Gastrocnemius medialis (tissue), 4 donors: ENCODE measurements around the gene SERPINA3. TPM values are rescaled to one million over a fixed set of nuclear protein-coding genes. Genes with fewer than 3 reads are reported as not detected.

ENCODE experiments used
- ATAC-seq, 2 donors: fragments of 150-250 bp; one replicate each; pipeline ENCODE4 v1.9.1; 2016
- DNase-seq, 2 donors: peaks; one replicate each; pipeline ENCODE4 v3.0.0-alpha.2; 2019
- H3K27ac ChIP-seq, 4 donors: fragments of 200-600 bp; sonication (generic); 1 replicate in 1 of 4; 2 replicates in 3 of 4; pipeline ENCODE4 v1.5.1; 2016 to 2018; ENCODE audit warnings: mild to moderate bottlenecking in 2 of 4, moderate library complexity in 1 of 4
- H3K27me3 ChIP-seq, 3 donors: fragments of 200-600 bp; sonication (generic) in 2 of 3; 1 replicate in 1 of 3; 2 replicates in 2 of 3; pipeline versions ENCODE4 v1.5.1 to v1.6.0; 2016 to 2019; ENCODE audit warnings: mild to moderate bottlenecking in 1 of 3, moderate library complexity in 1 of 3
- H3K36me3 ChIP-seq, 2 donors: fragments of 200-600 bp; sonication (generic) in 1 of 2; one replicate each; pipeline ENCODE4 v1.5.1; 2017 to 2018
- H3K4me1 ChIP-seq, 2 donors: fragments of 200-600 bp; sonication (generic) in 1 of 2; one replicate each; pipeline ENCODE4 v1.5.1; 2016 to 2017; ENCODE audit warnings: mild to moderate bottlenecking in 2 of 2
- H3K4me3 ChIP-seq, 4 donors: fragments of 200-600 bp; sonication (generic) in 3 of 4; 1 replicate in 1 of 4; 2 replicates in 3 of 4; pipeline ENCODE4 v1.5.1; 2016 to 2019; ENCODE audit warnings: mild to moderate bottlenecking in 2 of 4
- H3K9me3 ChIP-seq, 3 donors: fragments of 200-600 bp; sonication (generic) in 2 of 3; 1 replicate in 1 of 3; 2 replicates in 2 of 3; pipeline ENCODE4 v1.5.1; 2016 to 2019
- CTCF ChIP-seq, 5 experiments: fragments of 450-650 bp in 3 of 5; fragments of 200-600 bp in 2 of 5; sonication (generic) in 2 of 5; IDR thresholded peaks in 4 of 5; conservative IDR thresholded peaks in 1 of 5; 1 replicate in 4 of 5; 2 replicates in 1 of 5; pipeline ENCODE4 v1.5.1; 2016 to 2019; ENCODE audit warnings: antibody characterized with exemption in 5 of 5, mild to moderate bottlenecking in 3 of 5, moderate library complexity in 3 of 5
- POLR2A ChIP-seq, 2 donors: fragments of 450-650 bp; IDR thresholded peaks; one replicate each; pipeline ENCODE4 v1.6.1; 2017; ENCODE audit warnings: antibody characterized with exemption in 2 of 2, mild to moderate bottlenecking in 2 of 2, moderate library complexity in 2 of 2
- in situ Hi-C, 4 donors: fragments of 200-750 bp; cut with MboI; loops; one replicate each; pipeline versions ENCODE4 v1.15.0 to v1.8.0; 2017; ENCODE audit warnings: low sequenced_read_pairs in 4 of 4
- intact Hi-C: fragments of 100-400 bp; cut with DNase I; formaldehyde crosslinking; loops from one replicate; pipeline ENCODE4 v1.15.1; 2023; ENCODE audit warnings: low total_unique reads
- total RNA-seq, 4 donors: library from RNA; depleted of rRNA; stranded (reverse); fragments of >200 nt; gene quantifications; one replicate each; pipeline versions ENCODE4 v1.1.0 to v1.2.3, GENCODE V29; 2016

SERPINA3 gene
- total RNA-seq, 4 donors from 2014 or later = 18.3 to 80.9 (median 66.3) TPM

GRCh38 chr14:94583557-94583956 is 28.6 kb upstream of the SERPINA3 start:
- H3K4me3 ChIP-seq = no peak overlapping the region
- peak overlapping the region in 1 of 4 donors; percentile 69 for H3K27ac ChIP-seq
- in situ Hi-C loops (no loop called here), intact Hi-C loops (no loop called here)
- H3K27me3 ChIP-seq = no peaks in the 10 kb centered on the region
- DNase-seq (no peak), ATAC-seq (no peak)
- TF ChIP-seq CTCF (IDR thresholded peaks at IDR 0.05 in 4 of 5, conservative IDR thresholded peaks at IDR 0.05 in 1 of 5) (no peak), POLR2A (IDR thresholded peaks at IDR 0.05) (no peak)
- no peaks in the 10 kb centered on the region for H3K9me3 ChIP-seq
- H3K4me1 ChIP-seq = peaks cover 0 to 38% of the 10 kb centered on the region in 2 donors
- H3K36me3 ChIP-seq = no peaks in the 10 kb centered on the region

GRCh38 chr14:94584591-94585280 is 27.5 kb upstream of the SERPINA3 start:
- no peaks in the 10 kb centered on the region for H3K9me3 ChIP-seq
- in situ Hi-C loops (no loop called here), intact Hi-C loops (no loop called here)
- H3K27ac ChIP-seq = peak overlapping the region in 1 of 4 donors; percentile 69
- H3K4me3 ChIP-seq = no peak overlapping the region
- H3K4me1 ChIP-seq = peaks cover 0 to 38% of the 10 kb centered on the region in 2 donors
- DNase-seq (no peak), ATAC-seq (no peak)
- H3K27me3 ChIP-seq = no peaks in the 10 kb centered on the region
- no peaks in the 10 kb centered on the region for H3K36me3 ChIP-seq
- TF ChIP-seq CTCF (IDR thresholded peaks at IDR 0.05 in 4 of 5, conservative IDR thresholded peaks at IDR 0.05 in 1 of 5) = no peak
- TF ChIP-seq POLR2A (IDR thresholded peaks at IDR 0.05) = no peak

GRCh38 chr14:94586635-94587034 is 25.6 kb upstream of the SERPINA3 start:
- Histone ChIP-seq H3K36me3 (no peaks in the 10 kb centered on the region), H3K4me1 (peaks cover 0 to 30% of the 10 kb centered on the region in 2 donors), H3K27me3 (no peaks in the 10 kb centered on the region), H3K27ac (no peak overlapping the region), H3K9me3 (no peaks in the 10 kb centered on the region), H3K4me3 (no peak overlapping the region)
- intact Hi-C loops (no loop called here), in situ Hi-C loops (no loop called here)
- ATAC-seq (no peak), DNase-seq (no peak)
- TF ChIP-seq CTCF (IDR thresholded peaks at IDR 0.05 in 4 of 5, conservative IDR thresholded peaks at IDR 0.05 in 1 of 5) (no peak), POLR2A (IDR thresholded peaks at IDR 0.05) (no peak)

- H3K36me3 ChIP-seq = no peaks in the 10 kb centered on the region
- H3K4me1 ChIP-seq = peaks cover 0 to 16% of the 10 kb centered on the region in 2 donors
- intact Hi-C loops = no loop called here
- H3K4me3 ChIP-seq = no peak overlapping the region
- DNase-seq (no peak), ATAC-seq (no peak)
- in situ Hi-C loops = no loop called here
- no peaks in the 10 kb centered on the region for H3K9me3 ChIP-seq
- H3K27ac ChIP-seq = no peak overlapping the region
- TF ChIP-seq POLR2A (IDR thresholded peaks at IDR 0.05) = no peak
- H3K27me3 ChIP-seq = no peaks in the 10 kb centered on the region
Observed at GRCh38 chr14:94588311-94588710, 23.9 kb upstream of the SERPINA3 start.

GRCh38 chr14:94591073-94591472 is 21.1 kb upstream of the SERPINA3 start:
- no peaks in the 10 kb centered on the region for H3K9me3 ChIP-seq
- no peak for DNase-seq
- no peaks in the 10 kb centered on the region for H3K27me3 ChIP-seq
- no peak overlapping the region for H3K4me3 ChIP-seq
- in situ Hi-C loops = no loop called here
- ATAC-seq = no peak
- TF ChIP-seq POLR2A (IDR thresholded peaks at IDR 0.05) (no peak), CTCF (IDR thresholded peaks at IDR 0.05 in 4 of 5, conservative IDR thresholded peaks at IDR 0.05 in 1 of 5) (no peak)
- H3K27ac ChIP-seq = no peak overlapping the region
- H3K4me1 ChIP-seq = peaks cover 0 to 3% of the 10 kb centered on the region in 2 donors
- intact Hi-C loops = no loop called here
- no peaks in the 10 kb centered on the region for H3K36me3 ChIP-seq
